ENCODE measurements around the gene SNW1.
A peak's percentile ranks its signal among the peaks of the same experiment; 100 is the strongest.
"Not testable (repeated sequence)": the region's sequence is repeated elsewhere in the genome, so short reads cannot be mapped to it uniquely, and the experiment has no call there.

The SNW1 gene

GRCh38 chr14:77747425-77747824 lies 13.5 kb downstream of the SNW1 start:
- not testable (repeated sequence) for DNase-seq (ENCODE audit: low read depth in 2 of 2)

GRCh38 chr14:77746064-77746702 lies 14.8 kb downstream of the SNW1 start:
- no peak for DNase-seq (ENCODE audit: low read depth in 2 of 2)

GRCh38 chr14:77741438-77741837 lies 19.5 kb downstream of the SNW1 start:
- no peak for DNase-seq (ENCODE audit: low read depth in 2 of 2)

GRCh38 chr14:77738559-77739250 lies 22.3 kb downstream of the SNW1 start:
- no peak for DNase-seq (ENCODE audit: low read depth in 2 of 2)

GRCh38 chr14:77730976-77731497 lies 29.9 kb downstream of the SNW1 start:
- no peak for DNase-seq (ENCODE audit: low read depth in 2 of 2)

- no peak for DNase-seq (ENCODE audit: low read depth in 2 of 2)
These were observed 38.7 kb downstream of the SNW1 start for GRCh38 chr14:77722301-77722700.

GRCh38 chr14:77721437-77721836 lies 39.5 kb downstream of the SNW1 start:
- DNase-seq (ENCODE audit: low read depth in 2 of 2), result no peak

GRCh38 chr14:77717608-77718305 lies 43.2 kb downstream of the SNW1 start:
- DNase-seq (ENCODE audit: low read depth in 2 of 2), result no peak

GRCh38 chr14:77714926-77715325 lies 46.0 kb downstream of the SNW1 start:
- no peak for DNase-seq (ENCODE audit: low read depth in 2 of 2)

GRCh38 chr14:77710364-77710763 lies 50.6 kb downstream of the SNW1 start:
- DNase-seq (ENCODE audit: low read depth in 2 of 2), result no peak

- no peak for DNase-seq (ENCODE audit: low read depth in 2 of 2)
These were observed 51.5 kb downstream of the SNW1 start for GRCh38 chr14:77709412-77709811.

GRCh38 chr14:77708749-77709148 lies 52.2 kb downstream of the SNW1 start:
- no peak for DNase-seq (ENCODE audit: low read depth in 2 of 2)

- DNase-seq (ENCODE audit: low read depth in 2 of 2), result peak; percentile 72 to 80
These were observed 53.1 kb downstream of the SNW1 start, which contains the start of the genes ALKBH1 and SLIRP for GRCh38 chr14:77707724-77708408. TSS of gene ALKBH1 (minus strand) at chr14:77708023. CDS start at chr14:77708004, 19 bp downstream. TSS of gene SLIRP (plus strand) at chr14:77708103. CDS start at chr14:77708112, 9 bp downstream.

GRCh38 chr14:77707355-77707723 lies 53.6 kb downstream of the SNW1 start:
- DNase-seq (ENCODE audit: low read depth in 2 of 2), result peak in 1 of 2 donors; percentile 11

- DNase-seq (ENCODE audit: low read depth in 2 of 2), result no peak
These were observed 69.7 kb downstream of the SNW1 start for GRCh38 chr14:77691259-77691658.

- no peak for DNase-seq (ENCODE audit: low read depth in 2 of 2)
These were observed 78.8 kb downstream of the SNW1 start for GRCh38 chr14:77682158-77682553.

GRCh38 chr14:77681196-77682157 lies 79.5 kb downstream of the SNW1 start:
- DNase-seq (ENCODE audit: low read depth in 2 of 2), result no peak

- DNase-seq (ENCODE audit: low read depth in 2 of 2), result no peak
These were observed 86.0 kb downstream of the SNW1 start for GRCh38 chr14:77674931-77675330.

- DNase-seq (ENCODE audit: low read depth in 2 of 2), result no peak
These were observed 87.8 kb downstream of the SNW1 start for GRCh38 chr14:77673193-77673592.
